Measurements from ENCODE around the gene CDK16.

CDK16 gene

DNA sequence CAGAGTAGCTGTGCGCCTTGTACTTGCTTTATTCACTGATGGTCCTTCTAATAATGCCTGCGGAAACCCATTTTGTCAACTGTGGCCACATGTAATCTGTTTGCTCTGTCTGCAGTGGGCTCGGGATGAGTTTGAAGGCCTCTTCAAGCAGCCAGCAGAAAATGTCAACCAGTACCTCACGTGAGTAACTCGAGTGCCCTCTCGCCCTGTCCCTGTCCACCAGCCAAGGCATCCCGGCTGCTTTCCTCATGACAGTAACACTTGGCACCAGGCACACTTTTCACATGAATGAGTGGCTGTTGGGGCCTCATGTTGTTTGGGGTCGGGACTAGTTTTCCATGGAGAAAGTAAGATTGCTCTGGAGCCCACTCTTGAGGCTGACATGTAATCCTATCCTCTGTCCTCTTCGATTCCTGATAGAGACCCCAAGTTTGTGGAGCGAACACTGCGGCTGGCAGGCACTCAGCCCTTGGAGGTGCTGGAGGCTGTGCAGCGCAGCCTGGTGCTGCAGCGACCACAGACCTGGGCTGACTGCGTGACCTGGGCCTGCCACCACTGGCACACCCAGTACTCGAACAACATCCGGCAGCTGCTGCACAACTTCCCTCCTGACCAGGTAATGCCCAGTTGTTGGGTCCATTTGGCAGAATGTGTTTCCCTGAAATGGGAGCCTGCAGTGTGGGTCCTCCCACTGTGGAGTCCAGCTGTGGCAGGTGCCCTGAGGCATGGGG lies 8.8 kb upstream of the CDK16 start:
- DNase-seq = no peak

GRCh38 chrX:47210661-47211425 lies 7.6 kb upstream of the CDK16 start:
- DNase-seq = no peak

DNA sequence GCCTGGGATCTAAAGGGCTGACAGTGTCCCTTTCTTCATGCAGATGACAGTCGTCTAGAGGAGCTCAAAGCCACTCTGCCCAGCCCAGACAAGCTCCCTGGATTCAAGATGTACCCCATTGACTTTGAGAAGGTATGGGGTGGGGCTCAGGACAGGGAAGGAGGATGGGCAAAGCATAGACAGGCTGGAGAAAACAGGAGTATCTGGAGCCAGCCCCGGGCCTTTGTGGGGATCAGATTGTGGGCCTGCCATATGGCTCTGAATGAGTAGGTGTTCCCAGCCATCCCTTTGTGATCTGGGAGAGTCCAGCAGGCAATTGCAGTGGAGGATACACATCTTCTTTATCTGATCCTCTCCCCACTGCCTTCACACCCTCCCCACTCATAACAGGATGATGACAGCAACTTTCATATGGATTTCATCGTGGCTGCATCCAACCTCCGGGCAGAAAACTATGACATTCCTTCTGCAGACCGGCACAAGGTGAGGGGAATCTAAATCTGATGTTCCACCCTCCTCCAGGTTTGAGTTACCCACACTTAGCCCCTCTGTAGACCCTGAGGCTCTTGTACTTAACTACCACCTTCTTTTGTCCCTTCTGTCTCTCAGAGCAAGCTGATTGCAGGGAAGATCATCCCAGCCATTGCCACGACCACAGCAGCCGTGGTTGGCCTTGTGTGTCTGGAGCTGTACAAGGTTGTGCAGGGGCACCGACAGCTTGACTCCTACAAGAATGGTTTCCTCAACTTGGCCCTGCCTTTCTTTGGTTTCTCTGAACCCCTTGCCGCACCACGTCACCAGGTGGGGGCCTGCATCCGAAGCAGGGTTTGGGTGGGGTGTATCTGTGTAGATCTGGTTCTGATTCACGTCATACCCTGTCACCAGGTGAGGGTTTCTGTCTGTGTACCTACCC lies 5.8 kb upstream of the CDK16 start:
- DNase-seq = no peak

DNA sequence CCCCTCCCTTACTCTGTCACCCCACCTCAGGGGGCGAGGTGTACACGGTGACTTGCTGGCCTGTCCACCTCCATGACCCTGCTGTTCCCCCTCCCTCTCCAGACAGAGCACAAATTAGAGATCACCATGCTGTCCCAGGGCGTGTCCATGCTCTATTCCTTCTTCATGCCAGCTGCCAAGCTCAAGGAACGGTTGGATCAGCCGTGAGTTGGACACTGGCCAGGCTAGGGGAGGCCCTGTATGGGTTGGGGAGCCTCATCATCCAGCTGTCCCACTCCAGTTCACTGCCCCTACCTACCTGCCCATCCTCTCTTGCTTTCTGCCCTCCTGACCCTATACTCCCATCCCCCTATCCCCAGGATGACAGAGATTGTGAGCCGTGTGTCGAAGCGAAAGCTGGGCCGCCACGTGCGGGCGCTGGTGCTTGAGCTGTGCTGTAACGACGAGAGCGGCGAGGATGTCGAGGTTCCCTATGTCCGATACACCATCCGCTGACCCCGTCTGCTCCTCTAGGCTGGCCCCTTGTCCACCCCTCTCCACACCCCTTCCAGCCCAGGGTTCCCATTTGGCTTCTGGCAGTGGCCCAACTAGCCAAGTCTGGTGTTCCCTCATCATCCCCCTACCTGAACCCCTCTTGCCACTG lies 3.9 kb upstream of the CDK16 start:
- DNase-seq = no peak

DNA sequence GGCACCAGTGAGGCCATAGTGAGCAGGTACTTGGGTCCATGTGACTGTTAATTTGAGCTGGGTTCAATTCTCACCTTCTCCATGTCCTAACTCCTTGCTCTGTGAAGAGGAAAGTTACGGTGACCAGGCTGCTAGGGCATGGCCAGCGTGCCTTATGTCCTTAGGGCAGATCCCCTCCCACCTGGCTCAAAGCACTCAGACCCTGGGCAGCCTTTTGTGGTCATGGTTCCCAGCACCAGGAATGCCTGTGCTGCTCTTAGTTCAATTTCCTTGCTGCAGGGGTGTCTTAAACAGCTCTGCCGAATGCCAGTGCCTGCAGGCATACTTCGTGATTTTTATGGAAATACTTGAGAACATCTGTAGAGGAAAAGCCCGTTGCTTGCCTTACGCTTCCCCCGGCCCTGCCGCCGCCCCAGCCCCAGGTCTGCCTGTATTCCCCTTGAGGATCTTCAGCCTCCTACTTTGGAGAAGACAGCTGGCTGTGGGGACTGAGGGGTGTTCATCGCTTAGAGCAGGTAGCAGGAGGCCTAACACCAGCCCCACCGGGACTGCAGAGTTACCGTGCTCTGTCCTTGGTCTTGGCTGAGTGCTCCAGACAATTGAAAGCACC lies 3.1 kb upstream of the CDK16 start:
- DNase-seq = no peak

GRCh38 chrX:47216393-47216925 lies 2.0 kb upstream of the CDK16 start:
- no peak for DNase-seq

DNA sequence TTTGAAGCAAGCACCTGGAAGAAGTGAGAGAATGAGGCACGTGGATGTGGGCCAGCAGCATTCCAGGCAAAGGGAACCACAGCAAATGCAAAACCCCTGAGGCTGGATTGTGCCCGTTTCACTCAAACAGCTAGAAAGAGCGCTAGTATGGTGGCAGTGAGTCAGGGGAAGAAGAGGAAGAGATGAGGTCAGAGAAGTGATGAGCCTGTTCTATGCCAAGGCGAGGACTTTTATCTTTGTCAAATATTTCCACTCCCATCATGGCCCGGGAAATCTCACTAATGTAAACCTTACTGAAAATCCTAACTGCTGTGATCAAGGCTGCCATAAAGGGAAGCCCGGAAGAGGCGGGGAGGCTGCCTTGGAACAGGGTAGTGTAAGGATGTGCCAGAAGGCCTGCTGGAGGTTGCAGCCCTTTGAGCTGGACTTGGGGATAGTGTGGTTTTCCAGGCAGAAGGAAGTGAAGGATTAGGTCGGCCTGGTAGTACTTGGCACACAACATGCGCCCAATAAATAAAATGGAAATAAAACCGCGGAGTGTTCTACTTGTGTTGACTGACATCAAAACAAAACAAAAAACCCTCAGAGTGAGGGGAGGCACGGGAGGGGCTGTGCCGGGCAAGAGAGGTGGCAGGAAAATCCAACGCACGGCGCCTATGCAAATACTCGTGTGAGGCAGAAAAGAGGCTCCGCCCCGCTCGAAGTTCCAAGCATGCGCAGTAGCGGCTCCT lies 1.2 kb upstream of the CDK16 start:
- no peak for DNase-seq

DNA sequence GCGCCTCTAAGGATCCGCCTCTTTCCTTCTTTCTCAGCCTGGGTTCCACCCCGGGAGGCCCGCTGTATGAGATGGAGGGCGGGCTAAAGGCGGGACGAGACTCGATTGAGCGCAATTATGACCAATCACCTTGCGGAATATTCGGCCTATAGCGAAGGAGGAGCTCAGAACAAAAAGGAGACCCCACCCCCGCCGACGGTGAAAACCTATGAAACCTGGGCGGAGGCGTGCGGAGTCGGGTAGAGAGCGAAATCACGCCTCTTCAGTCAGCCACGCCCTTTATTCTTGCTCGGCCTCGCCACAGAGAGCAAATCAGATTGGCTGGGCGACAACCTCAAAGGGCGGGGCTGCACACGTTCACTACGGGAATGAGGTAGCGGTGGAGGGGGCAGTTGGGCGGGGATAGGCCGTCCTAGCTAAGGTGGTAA lies 615 bp upstream of the CDK16 start:
- DNase-seq = peak; percentile 98

DNA sequence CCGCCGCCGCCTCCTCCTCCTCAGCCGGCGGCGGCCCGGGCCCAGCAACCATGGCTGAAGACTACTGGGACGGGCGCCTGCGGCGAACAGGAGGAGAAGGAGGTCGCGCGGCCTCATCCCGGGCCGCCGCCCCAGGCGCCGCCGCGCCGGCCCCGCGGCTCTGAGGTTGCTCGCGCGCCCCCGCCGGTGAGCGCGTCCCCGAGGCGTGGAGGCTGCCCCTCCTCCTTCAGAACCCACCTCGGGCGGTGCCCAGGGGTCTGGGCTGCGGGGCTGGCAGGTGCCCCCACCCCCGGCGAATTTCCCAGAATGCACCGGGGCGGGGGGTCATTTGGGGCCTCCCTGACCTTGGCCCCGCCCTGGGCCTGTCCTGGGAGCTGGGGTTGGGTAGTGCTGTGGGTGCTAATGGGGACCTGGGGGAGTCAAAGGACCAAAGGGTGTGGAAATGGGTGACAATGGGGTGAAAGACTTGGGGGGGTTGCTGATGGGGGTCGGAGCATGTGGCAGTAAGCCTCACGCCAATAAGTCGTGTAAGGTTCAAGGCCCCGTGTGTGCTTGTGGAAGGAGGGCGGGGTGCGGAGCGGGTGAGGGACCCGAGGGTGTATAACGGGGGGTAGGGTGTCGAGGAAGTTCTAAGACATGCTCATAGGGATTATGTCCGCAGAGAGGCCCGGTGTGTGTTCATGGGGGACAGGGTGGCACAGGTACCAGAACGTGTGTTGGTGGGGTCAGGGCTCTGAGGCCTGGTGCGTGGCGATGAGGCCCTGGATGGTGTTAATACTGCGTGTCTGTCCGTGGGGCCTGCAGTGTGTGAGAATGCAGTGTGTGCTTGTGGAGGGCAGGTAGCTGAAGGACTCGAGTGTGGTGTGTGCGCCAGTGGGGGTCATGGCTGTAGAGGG lies 687 bp downstream of the CDK16 start:
- peak; percentile 54 for DNase-seq

DNA sequence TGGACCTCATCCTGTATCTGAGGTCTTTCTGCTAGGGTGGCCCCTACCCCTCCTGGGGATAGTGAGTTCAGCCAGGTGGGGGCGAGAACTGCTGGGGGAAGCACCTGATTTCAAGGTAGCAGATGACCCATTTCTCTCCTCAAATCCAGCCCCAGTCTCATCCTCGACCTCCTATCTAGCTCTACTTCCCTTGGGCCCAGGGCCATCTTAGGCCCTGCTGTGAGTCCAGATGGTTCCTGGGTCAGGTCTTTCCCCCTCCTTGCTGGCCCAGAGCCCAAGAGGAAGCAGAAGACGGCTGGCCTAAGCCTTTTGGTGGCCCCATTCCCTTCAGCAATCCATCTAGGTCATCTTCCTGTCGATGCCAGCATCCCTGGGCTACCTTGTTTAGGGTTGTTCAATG lies 3.3 kb downstream of the CDK16 start:
- no peak for DNase-seq

DNA sequence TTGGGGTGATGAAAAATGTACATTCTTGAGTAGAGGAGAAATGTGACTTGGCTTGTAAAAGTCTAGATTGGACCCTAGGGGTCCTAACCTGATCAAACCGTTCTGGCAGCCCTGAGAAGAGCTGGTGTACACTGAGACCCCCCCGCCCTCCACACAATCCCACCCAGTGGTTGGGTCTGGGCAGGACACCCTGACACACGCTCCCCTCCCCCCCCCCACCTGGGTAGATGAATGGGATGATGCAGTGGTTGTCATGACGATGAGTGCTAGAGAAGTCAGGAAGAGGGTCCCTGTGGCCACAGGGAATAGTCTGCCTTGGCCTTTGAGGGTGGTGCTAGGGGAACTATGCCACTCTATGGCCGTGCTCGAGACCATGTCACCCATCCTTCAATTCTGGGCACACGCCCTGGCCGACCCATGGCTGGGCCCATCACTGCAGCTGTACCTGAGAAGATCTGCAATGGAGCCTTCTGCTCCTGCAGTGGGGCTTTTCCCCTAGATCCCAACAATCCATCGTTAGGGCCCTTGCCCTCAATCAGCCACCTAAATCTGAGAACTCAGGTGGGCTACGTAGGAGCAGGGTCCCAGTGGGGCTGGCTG lies 4.4 kb downstream of the CDK16 start:
- DNase-seq = no peak

GRCh38 chrX:47223476-47224250 lies 5.2 kb downstream of the CDK16 start:
- no peak for DNase-seq

DNA sequence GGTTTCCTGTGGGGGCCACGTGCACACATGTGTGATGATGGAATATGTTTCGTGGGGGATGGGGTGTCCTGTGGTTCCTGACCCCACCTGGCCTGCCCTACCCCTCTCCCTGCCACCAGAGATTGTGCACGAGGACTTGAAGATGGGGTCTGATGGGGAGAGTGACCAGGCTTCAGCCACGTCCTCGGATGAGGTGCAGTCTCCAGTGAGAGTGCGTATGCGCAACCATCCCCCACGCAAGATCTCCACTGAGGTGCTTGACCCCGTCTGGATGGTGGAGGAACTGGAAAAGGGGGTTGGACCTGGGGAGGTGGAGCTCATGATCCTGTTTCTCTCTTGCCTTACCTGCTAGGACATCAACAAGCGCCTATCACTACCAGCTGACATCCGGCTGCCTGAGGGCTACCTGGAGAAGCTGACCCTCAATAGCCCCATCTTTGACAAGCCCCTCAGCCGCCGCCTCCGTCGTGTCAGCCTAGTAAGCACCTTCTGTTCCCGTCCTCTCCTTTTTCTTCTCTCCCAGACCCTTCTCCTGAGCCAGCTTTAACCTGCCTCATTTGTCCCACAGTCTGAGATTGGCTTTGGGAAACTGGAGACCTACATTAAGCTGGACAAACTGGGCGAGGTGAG lies 5.9 kb downstream of the CDK16 start:
- DNase-seq = no peak

DNA sequence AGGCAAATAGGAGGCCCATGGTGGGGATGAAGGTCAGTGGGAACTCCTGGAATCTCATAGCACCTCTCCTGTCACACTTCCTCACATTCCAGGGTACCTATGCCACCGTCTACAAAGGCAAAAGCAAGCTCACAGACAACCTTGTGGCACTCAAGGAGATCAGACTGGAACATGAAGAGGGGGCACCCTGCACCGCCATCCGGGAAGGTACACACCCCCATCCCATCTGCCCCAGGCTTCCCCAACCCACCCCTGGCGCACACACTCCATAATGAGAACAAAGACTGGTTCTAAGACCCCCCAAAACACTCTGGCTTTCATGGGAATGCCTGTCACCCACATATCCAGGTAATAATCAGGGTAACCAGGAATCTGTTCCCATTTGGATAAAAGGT lies 6.4 kb downstream of the CDK16 start:
- DNase-seq = no peak

DNA sequence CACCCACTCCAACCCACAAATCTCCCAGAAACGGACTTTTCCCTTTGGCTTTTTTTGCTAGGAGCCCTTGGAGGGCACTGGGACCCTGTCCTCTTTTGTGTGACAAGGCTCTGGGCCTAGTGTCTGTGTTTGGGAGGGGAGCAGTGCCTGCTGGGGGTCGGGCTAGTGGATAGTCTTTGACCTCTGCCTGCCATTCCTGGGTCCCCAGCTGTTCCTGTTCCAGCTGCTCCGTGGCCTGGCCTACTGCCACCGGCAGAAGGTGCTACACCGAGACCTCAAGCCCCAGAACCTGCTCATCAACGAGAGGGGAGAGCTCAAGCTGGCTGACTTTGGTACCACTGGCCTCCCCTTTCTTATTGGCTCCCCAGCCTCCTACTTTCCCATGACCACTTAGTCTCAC lies 7.6 kb downstream of the CDK16 start:
- DNase-seq = no peak

DNA sequence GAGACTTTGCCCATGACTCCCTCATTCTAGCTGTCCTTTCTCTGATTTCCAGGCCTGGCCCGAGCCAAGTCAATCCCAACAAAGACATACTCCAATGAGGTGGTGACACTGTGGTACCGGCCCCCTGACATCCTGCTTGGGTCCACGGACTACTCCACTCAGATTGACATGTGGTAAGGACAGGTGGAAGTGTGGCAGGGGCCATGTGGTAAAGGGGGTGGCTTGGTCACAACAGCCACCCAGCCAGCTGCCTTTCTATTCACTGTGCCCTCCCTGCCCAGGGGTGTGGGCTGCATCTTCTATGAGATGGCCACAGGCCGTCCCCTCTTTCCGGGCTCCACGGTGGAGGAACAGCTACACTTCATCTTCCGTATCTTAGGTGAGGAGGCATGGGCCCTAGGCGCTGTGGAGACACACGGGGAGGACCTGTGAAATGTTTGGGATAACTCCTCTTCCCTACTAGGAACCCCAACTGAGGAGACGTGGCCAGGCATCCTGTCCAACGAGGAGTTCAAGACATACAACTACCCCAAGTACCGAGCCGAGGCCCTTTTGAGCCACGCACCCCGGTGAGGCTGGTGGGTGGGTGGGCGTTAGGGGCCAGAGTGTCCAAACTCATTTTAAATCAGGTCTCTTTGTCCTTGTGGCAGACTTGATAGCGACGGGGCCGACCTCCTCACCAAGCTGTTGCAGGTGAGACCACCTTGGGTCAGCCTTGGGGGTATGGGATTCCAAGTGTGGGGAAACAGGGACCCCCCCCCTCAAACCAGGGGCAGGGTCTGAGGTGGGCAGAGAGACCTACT lies 8.3 kb downstream of the CDK16 start:
- DNase-seq = no peak

DNA sequence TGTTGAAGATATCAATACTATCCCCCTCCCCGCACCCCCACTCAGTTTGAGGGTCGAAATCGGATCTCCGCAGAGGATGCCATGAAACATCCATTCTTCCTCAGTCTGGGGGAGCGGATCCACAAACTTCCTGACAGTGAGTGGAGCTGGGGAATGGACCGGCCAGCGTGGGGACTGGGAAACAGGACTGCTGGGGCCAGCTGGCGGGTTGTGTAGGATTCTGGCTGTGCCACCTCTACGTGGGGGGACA lies 8.8 kb downstream of the CDK16 start:
- no peak for DNase-seq
